NCI-H2196 (cell line): Measurements from ENCODE around the gene TMEM106C.

ENCODE experiments used
- DNase-seq: peaks from one replicate; lab custom pipeline; 2025; ENCODE audit not compliant: unreplicated experiment; lab: John Stamatoyannopoulos, UW

Gene TMEM106C, protein sequence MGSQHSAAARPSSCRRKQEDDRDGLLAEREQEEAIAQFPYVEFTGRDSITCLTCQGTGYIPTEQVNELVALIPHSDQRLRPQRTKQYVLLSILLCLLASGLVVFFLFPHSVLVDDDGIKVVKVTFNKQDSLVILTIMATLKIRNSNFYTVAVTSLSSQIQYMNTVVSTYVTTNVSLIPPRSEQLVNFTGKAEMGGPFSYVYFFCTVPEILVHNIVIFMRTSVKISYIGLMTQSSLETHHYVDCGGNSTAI

GRCh38 chr12:47963340-47964040 is at the start of gene TMEM106C:
TSS of gene TMEM106C (plus strand) at chr12:47963596. CDS start at chr12:47964237, 641 bp downstream.
- peak; percentile 96 for DNase-seq

- DNase-seq = no peak
Measured at GRCh38 chr12:47920913-47921312, 42.5 kb upstream of the TMEM106C start.

DNA sequence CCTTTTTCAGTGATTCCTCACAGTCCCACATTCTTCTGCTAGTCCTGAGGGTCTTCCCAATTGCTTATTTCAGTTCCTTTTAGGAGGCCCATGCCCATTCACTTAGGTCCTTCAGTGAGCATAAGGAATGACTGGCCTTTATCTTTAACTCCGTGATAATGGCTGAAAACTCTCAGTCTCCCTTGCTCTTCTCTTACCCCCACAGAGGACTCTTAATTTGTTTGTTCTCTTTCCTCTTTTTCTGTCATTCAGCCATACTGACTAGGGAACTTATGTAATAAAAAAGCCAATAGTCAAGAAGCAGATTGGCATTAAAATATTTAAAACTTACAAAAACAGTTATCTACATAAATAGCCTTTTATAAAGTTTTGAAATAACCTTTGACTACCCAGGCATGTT is 41.5 kb upstream of the TMEM106C start:
- no peak for DNase-seq

DNA sequence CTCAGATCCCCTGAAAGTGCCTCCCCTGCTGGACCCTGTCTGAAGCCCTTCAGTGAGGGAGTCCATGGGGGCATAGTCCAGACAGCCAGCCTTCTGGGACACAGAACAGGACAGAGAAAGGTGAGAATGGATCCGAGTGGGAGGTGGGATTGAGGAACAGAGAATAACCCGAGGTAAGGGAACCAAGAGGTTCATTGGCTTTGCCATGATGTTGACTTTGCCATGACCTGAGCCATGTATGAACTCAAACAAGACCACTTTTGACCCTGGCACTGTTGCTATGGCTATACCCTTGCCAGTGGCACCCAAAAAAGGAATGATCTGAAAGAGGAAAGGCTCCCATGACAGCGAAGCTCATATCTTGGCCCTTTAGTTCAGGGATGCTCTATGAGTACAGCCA is 36.0 kb upstream of the TMEM106C start:
- DNase-seq = no peak

DNA sequence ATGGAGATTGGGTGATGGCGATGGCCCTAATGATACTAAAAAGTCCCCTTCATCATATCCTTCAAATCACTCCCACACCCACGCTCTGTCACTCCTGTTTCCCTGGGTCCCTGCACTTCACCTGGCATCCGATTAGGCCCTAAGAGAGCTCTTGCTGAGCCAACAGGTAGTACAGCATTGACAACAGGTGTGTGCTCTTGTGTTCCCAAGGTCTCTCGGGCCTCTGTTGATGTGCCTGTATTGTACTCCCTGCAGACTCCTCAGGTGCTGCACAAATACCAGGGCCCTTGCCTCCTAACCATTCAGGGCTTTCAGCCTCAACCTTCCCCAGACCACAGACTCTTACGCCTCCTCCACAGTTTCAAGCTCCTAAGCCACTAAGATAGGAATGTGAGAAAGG is 32.8 kb upstream of the TMEM106C start:
- no peak for DNase-seq

- no peak for DNase-seq
Measured at GRCh38 chr12:47931187-47931586, 32.2 kb upstream of the TMEM106C start.

GRCh38 chr12:47935184-47935583 is 28.2 kb upstream of the TMEM106C start:
- no peak for DNase-seq

DNA sequence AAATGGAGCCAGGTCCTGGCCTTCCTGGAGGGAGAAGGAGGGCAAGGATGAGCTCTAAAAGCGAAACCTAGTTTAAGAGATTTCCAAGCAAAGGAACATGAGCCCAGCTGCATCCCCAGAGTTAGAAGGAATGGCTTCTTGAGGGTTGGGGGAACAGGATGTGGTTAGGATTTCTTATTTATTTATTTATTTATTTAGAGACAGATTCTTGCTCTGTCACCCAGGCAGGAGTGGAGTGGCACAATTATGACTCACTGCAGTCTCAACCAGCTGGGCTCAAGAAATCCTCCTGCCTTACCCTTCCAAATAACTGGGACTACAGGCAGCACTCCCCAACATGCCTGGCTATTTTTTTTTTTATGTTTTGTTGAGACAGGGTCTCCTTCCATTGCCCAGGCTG is 25.3 kb upstream of the TMEM106C start:
- DNase-seq = no peak

DNA sequence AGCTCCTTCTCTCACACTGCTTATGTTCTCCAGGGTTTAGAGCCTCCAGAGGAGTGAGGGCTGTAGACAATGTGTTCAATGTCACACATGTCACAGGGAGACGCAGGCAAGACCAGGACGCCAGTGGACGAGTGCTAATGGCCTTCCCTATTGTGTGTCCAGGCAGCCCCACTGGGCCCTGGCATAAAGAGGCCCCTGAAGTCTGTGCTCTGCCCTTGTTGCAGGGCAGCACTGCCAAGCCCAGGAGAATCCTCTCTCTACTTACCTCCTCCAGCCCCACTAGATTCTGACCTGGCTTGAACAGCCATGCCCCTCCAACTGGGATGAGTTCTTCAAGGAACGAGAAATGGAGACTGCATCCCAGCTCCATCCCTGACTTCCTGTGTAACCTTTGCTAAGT is 24.8 kb upstream of the TMEM106C start:
- DNase-seq = no peak

DNA sequence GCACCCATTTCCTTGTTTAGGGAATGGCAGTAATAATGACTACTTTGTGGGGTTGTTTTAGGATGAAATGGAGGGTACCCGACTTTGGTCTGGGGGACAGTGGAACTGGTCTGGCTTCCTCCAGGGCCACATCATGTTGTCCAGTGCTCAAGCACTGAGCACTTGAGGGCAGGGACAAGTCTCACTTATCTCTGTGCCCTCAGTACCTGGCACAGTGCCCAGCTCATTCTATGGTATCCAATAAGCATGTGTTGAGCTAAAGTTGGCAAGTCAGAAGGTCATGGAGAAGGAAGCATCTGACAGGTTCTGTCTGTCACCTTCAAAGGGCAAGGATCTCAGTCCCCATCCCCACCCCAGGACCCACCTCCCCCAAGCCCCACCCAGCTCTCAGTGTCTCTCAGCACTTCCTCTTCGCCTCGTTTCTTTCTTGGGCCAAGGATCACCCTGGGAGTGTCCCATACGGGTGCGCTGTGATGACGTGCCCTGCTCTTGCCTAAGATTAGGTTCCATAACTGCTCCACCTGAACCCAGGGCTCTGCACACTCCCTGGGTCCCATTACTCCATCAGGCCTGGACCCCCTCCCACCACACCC is 24.3 kb upstream of the TMEM106C start:
- DNase-seq = peak; percentile 21

DNA sequence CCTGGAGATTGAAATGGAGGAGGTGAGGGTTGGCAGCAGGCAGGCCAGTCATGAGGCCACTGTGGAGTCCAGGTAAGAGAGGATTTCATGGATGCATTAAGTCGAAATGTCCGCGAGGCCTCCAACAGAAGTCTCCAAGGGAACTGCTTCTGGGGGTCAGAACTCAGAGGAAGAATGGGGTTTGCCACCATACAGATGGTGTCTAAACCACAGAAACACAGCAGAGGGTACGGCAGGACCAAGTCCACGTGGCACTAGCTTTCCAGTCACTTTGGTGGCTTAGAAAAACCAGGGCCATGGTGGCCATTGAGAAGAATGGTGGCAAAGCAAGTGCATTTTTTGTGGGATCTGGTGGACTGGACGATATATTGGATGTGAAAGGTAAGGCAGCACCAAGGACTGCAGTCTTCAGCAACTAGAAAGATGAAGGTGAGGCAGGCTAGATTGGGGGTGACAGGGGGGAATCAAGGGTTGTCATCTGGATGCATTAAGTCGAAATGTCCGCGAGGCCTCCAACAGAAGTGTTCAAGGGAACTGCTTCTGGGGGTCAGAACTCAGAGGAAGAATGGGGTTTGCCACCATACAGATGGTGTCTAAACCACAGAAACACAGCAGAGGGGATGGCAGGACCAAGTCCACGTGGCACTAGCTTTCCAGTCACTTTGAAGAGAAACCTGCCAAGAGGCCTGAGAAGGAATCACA is 22.5 kb upstream of the TMEM106C start:
- DNase-seq = no peak

GRCh38 chr12:47941475-47941780 is 22.0 kb upstream of the TMEM106C start:
- DNase-seq = no peak

DNA sequence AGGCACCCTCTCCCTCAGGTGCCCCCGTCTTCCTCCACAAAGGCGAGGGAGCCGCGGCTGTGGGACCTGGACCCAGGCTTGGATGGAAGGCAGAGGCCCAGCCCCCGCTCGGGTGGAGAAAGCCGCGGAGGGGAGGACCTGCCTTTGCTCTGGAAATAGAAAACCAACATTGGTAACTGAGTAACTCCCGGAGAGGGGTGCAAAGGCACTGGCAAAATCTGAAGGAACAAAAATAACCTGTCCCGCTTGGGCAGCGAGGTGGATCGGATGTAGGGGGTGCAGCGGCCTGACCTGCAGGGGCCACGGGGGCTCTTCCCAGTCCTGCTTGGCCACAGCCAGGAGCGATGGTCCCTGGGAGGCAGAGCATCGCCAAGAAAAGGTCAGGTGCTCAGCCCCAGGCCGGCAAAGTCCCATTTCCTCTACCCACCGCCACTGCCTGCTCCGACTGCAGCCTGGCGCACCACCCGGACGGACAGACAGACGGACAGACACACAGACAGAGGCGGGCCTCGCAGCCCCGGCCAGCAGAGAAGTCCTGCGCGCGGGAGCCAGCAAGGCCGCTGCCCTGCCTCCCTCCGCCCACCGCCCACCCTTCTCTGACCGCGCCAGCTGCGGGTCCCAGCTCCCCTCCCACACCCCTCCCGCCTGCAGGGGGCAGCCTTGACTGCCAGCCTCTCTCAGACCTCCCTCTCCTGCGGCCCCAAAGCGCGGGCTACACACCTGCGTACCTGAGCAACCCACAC is 21.4 kb upstream of the TMEM106C start:
- DNase-seq = no peak

- no peak for DNase-seq
Measured at GRCh38 chr12:47942614-47943225, 20.7 kb upstream of the TMEM106C start.

- DNase-seq = no peak
Measured at GRCh38 chr12:47943623-47944340, 19.6 kb upstream of the TMEM106C start.

DNA sequence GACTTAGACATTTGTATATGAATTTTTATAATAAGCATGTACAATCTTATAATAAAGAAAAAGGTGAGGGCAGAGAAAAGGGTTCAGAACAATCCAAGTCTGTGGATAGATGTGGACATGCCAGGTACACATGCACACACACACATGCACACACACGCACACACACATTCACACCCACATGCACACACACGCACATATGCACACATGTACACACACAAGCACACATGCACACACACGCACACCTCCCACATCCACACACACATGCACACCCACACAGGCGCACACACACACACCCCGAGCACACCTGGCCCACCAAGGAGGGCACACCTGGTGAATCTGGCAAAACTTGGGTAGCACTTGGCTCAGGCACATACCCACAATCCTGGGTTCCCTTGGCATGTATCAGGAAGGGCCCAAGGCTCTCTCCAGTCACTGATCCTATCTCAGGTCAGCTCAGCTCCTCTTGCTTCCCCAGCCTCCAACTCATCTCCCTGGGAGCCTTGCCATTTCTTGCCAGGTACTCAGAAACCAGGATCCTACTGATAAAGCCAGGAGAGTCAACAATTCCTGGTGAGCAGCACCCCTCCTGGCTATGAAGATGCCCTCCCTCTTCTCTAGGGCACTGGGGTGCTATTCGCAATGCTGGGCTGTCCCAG is 18.6 kb upstream of the TMEM106C start:
- DNase-seq = no peak

DNA sequence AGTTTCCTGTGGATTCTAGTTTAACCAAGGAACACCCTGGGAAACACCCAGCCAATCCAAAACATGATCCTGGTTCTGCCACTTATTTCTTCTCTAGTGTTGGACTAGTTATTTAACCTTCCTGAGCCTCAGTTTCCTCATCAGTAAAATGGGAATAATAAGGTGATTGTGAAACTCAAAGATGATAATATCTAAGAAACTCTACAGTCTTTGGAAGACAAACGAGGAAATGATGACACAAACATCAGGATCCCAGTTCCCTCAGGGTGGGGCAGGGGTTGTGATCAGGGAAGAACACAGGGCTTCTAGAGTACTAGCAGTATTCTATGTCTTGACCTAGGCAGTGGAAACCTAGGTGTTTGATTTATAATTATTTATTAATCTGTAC is 18.1 kb upstream of the TMEM106C start:
- DNase-seq = no peak

DNA sequence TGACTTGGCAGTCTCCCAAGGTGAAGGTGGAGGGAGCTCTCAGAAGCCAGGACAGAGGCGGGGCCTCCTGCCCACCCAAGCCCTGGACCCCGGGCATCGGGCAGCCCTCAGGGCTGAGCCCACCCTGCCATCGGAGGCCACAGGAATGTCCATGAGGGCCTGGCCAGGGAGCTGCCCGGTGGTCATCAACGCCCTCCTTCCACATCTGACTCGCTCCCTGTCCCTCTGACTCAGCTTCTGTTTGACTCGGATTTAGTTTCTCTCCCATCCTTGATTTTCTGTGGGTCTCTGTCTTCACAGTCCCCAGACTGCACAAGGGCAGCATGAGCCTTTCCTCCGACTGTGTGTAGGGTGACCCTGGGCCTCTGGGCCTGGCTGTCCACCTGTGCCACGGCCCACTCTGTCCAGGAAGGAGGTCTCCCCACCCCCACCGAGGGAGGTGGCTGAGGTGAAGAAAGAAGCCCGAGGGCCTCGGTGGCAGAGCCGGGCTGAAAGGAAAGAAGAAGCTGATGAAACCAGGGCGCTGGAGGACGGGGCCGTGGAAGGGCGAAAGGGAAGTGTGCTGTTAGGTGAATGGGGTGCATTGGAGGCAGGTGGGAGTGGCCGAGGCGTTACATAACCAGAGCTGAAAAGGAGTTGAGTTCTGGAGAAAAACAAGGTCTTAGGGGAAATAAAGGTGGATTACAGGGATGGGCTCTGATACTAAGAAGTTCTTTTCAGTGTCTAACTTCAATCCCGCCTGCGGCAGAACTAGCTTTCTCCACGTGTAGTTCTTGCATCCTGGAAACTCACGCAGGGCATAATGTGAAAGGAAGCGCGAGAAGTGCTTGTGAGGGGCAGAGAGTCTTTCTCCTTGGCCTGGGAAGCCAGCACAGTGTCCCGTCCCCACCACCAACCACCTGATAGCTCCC is 16.7 kb upstream of the TMEM106C start:
- DNase-seq = no peak

GRCh38 chr12:47947341-47947740 is 16.1 kb upstream of the TMEM106C start:
- DNase-seq = no peak
